Small intestine (tissue), 7 donors: Measurements from ENCODE around the gene SLC39A2. TPM values are rescaled to one million over a fixed set of nuclear protein-coding genes. Genes with fewer than 3 reads are reported as not detected.
A peak's percentile ranks its signal among the peaks of the same experiment; 100 is the strongest.

Experiments
- DNase-seq, 2 donors: peaks; one replicate each; pipeline versions ENCODE4 v3.0.0 to v3.0.0-alpha.2; 2013
- FAIRE-seq: peaks from 2 replicates; lab custom pipeline; 2012; peaks lifted over from hg19 to GRCh38; lab: Jason Lieb, UNC
- H3K27ac ChIP-seq, 3 donors: one replicate each; pipeline ENCODE4 v1.5.1; 2013; ENCODE audit warnings: low read length in 2 of 3, mild to moderate bottlenecking in 2 of 3, control low read depth in 1 of 3, inconsistent platforms in 1 of 3, low read depth in 1 of 3, moderate library complexity in 1 of 3
- H3K27me3 ChIP-seq, 3 donors: one replicate each; pipeline ENCODE4 v1.6.1; 2013; ENCODE audit warnings: low read length in 3 of 3, inconsistent platforms in 1 of 3; ENCODE audit not compliant: control insufficient read depth in 3 of 3, insufficient read depth in 3 of 3
- H3K36me3 ChIP-seq, 3 donors: one replicate each; pipeline ENCODE4 v1.6.1; 2013; ENCODE audit warnings: low read length in 3 of 3, inconsistent platforms in 1 of 3, low read depth in 1 of 3, mild to moderate bottlenecking in 1 of 3, moderate library complexity in 1 of 3; ENCODE audit not compliant: control insufficient read depth in 3 of 3, insufficient read depth in 2 of 3
- H3K4me1 ChIP-seq, 3 donors: one replicate each; pipeline ENCODE4 v1.6.1; 2013; ENCODE audit warnings: low read length in 2 of 3, inconsistent platforms in 1 of 3, low read depth in 1 of 3, mild to moderate bottlenecking in 1 of 3, moderate library complexity in 1 of 3; ENCODE audit not compliant: control insufficient read depth in 3 of 3, insufficient read depth in 2 of 3
- H3K4me3 ChIP-seq, 3 donors: one replicate each; pipeline ENCODE4 v1.5.1; 2013; ENCODE audit warnings: low read length in 3 of 3, control low read depth in 1 of 3, inconsistent platforms in 1 of 3, low read depth in 1 of 3, mild to moderate bottlenecking in 1 of 3, moderate library complexity in 1 of 3
- H3K9me3 ChIP-seq, 2 donors: one replicate each; pipeline ENCODE4 v1.6.1; 2013; ENCODE audit warnings: low read depth in 1 of 2, low read length in 1 of 2; ENCODE audit not compliant: control insufficient read depth in 2 of 2, insufficient read depth in 1 of 2
- WGBS, 3 donors: extraction: QIAGEN DNeasy Blood & Tissue Kit; methylation state at CpG; one replicate each; pipeline ENCODE4 v1.1.7; 2013; 5-methylcytosine and 5-hydroxymethylcytosine counted together
- polyA plus RNA-seq, 4 donors: library from polyadenylated mRNA; stranded (reverse) in 3 of 4; unstranded in 1 of 4; fragments of 200-250 nt in 3 of 4; fragments of 120-200 nt in 1 of 4; gene quantifications; one replicate each; pipeline versions ENCODE4 v1.2.1 to v1.2.3, GENCODE V29; 2013
- donor health status: healthy with polysubstance abuse.
- donor health status: control.
- donor health status: control.
- donor health status: Bipolar disorder and iron deficiency.
- donor health status: healthy.

Gene SLC39A2
- polyA plus RNA-seq, 4 donors: 0.04 to 0.67 (median 0.16) TPM; not detected in 1

DNA sequence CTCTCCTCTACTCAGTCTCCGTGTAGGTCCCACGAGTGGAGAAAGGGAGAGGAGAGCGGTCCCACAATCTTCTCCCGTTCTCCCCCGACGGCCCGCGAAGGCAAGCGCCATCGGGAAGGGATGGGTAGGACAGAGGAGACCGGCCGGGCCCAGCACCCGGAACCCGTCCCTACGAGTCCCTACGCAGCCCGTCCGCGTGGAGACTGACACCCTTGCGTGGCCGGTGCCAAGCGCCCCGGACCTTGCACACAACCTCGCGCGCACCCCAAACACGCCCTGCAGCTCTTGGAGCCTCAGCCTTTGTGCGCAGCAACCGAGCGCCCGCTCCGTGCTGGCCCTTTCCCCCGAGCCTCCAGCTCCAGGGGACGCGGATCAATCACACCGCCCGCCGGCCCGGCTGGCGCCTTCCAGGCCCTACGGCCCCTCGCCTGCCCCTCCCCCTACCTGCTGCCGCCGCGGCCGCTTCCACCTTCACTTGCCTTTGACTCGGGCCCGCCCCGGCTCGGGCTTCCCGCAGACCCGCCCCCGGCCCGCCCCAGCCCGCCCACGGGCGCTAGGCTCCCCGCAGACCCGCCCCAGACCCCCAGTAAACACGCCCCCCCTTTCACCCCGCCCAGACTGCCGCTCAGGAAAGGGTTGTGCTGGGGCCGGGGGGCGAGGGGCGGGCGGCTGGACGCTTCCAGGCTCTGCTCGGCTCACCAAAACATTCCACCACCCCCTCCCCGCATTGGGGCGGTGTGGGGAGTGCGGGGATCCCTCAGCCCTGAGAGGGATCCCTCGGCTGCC, 25.7 kb downstream of the SLC39A2 start, which contains the start of gene NDRG2:
Gene NDRG2, minus strand, starts transcription at position 477 of the 786 bp plus-strand sequence. CDS start 1,746 bp downstream, outside the sequence.
- peaks cover 0 to 23% (median 2%) of the 10 kb centered on the region in 3 donors for H3K36me3 ChIP-seq
- peaks cover 0 to 13% (median 2%) of the 10 kb centered on the region in 3 donors for H3K4me1 ChIP-seq
- 1% methylated on average over 55 to 72 of the region's 72 CpGs for WGBS, 3 donors
- DNase-seq (peak; percentile 75 to 89), FAIRE-seq (no peak)
- no peaks in the 10 kb centered on the region for H3K9me3 ChIP-seq
- H3K27ac ChIP-seq: peak within 1 kb of the TSS; percentile 54 to 89 (median 55)
- H3K4me3 ChIP-seq: peak within 1 kb of the TSS; percentile 68 to 75 (median 68)
- no peaks in the 10 kb centered on the region for H3K27me3 ChIP-seq

GRCh38 chr14:21025371-21026273, 26.5 kb downstream of the SLC39A2 start:
- H3K4me1 ChIP-seq: peaks cover 0 to 10% (median 2%) of the 10 kb centered on the region in 3 donors
- 13 to 20% (median 16%) methylated on average over 49 to 58 of the region's 58 CpGs for WGBS, 3 donors
- H3K36me3 ChIP-seq: peaks cover 0 to 19% (median 2%) of the 10 kb centered on the region in 3 donors
- DNase-seq (peak in 1 of 2 donors; percentile 62), FAIRE-seq (no peak)
- H3K4me3 ChIP-seq: peak overlapping the region; percentile 68 to 75 (median 68)
- H3K27ac ChIP-seq: peak overlapping the region; percentile 54 to 89 (median 55)
- H3K27me3 ChIP-seq: no peaks in the 10 kb centered on the region
- no peaks in the 10 kb centered on the region for H3K9me3 ChIP-seq

DNA sequence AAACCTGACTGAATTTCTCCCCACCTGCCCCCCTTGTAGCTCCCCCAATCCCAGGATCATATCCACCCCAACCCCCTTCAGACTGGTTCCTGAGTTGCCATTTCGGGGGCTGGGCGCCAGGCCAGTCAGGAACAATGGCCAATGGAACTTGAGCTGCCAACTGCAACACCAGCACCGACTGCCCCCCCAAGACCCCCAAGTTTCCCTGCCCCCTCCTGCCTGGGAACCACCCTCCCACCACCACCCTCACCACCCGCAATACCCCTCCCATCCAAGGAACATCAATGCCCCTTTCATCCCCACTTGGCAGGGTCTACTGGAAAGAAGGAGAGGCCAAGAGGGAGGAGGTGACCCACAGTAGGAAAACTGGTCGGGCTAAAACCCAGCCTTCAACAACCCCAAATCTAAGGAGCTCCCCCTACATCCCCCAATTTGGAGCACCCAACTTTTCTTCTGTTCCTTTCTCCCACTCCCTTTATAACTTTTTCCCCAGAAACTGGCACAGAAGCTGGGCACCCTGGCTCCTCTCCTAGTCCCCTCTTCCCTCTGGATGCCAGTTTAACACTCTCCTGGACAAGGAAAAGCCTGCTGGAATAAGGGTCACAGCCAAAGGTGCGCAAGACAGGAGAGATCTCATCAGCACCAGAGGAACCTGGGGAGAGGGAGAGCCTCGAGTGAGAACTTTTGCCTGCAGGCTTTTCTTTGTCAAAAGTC, 27.3 kb downstream of the SLC39A2 start:
- WGBS, 3 donors: 67 to 80% (median 78%) methylated on average over 7 of the region's 7 CpGs
- Histone ChIP-seq H3K4me3 (no peak overlapping the region), H3K27me3 (no peaks in the 10 kb centered on the region), H3K36me3 (peaks cover 0 to 13% (median 0%) of the 10 kb centered on the region in 3 donors), H3K9me3 (no peaks in the 10 kb centered on the region), H3K27ac (peak overlapping the region in 1 of 3 donors; percentile 63), H3K4me1 (peaks cover 0 to 10% (median 2%) of the 10 kb centered on the region in 3 donors)
- DNase-seq (no peak), FAIRE-seq (no peak)

GRCh38 chr14:21026988-21027315, 27.9 kb downstream of the SLC39A2 start:
- Histone ChIP-seq H3K36me3 (peaks cover 0 to 7% (median 0%) of the 10 kb centered on the region in 3 donors), H3K4me1 (peaks cover 0 to 10% (median 2%) of the 10 kb centered on the region in 3 donors), H3K27ac (peak overlapping the region in 1 of 3 donors; percentile 63), H3K4me3 (no peak overlapping the region), H3K27me3 (no peaks in the 10 kb centered on the region), H3K9me3 (no peaks in the 10 kb centered on the region)
- DNase-seq: no peak
- 31 to 59% (median 54%) methylated on average over 2 to 3 of the region's 3 CpGs for WGBS, 3 donors
- FAIRE-seq: no peak

- H3K27me3 ChIP-seq: no peaks in the 10 kb centered on the region
- no peak within 1 kb of the TSS for H3K27ac ChIP-seq
- no peaks in the 10 kb centered on the region for H3K4me1 ChIP-seq
- FAIRE-seq (no peak), DNase-seq (no peak)
- H3K9me3 ChIP-seq: no peaks in the 10 kb centered on the region
- no peaks in the 10 kb centered on the region for H3K36me3 ChIP-seq
- no peak within 1 kb of the TSS for H3K4me3 ChIP-seq
- WGBS, 3 donors: 92 to 97% (median 94%) methylated on average over 5 of the region's 5 CpGs
Measured at GRCh38 chr14:21029917-21030316, 30.8 kb downstream of the SLC39A2 start, which contains the start of gene TPPP2. TSS of gene TPPP2 (plus strand) at chr14:21030217. CDS start at chr14:21030582, 365 bp downstream.

GRCh38 chr14:21030531-21030930, 31.4 kb downstream of the SLC39A2 start:
- no peak for FAIRE-seq
- WGBS, 3 donors: 86 to 93% (median 91%) methylated on average over 12 of the region's 12 CpGs

DNA sequence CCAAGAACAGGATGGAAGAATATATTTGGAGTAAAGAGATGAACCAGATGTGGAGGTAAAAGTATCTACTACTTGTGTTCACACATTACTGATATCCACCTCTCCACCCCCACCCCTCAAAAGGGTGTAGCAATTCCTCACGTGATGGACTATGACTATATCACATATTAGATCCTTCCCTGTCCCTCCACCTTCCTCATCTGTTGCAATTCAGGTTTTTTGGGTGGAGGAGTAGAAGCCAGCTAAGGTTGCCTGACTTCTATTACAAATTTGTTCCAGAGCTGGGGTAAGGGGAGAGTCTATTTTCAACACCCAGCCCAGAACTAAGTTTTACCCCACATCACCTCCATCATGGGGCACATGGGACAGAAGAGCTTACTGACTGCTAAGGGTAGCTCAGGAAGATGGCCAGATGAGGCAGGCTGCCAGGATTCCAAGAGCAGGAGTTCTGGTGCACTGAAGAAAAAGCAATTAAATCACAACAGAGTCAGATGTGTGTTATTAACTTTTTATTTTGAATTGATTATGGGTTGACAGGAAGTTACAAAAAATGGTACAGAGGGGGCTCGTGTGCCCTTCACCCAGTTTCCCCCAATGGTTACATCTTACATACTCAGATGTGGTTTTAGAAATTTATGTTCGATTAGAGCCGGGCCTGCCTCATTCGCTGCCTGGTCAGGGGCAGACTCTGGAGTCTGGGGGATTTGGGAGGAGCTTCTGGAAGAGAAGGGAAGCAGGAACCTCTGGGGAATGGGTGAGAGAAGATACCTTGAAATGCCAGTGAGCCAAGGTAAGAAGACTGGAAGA, 33.4 kb downstream of the SLC39A2 start:
- no peak overlapping the region for H3K27ac ChIP-seq
- peaks cover 0 to 6% (median 0%) of the 10 kb centered on the region in 3 donors for H3K4me1 ChIP-seq
- no peak overlapping the region for H3K4me3 ChIP-seq
- no peaks in the 10 kb centered on the region for H3K9me3 ChIP-seq
- no peaks in the 10 kb centered on the region for H3K27me3 ChIP-seq
- DNase-seq (no peak), FAIRE-seq (no peak)
- no peaks in the 10 kb centered on the region for H3K36me3 ChIP-seq
- WGBS, 3 donors: 60 to 83% (median 81%) methylated on average over 5 of the region's 5 CpGs

More at GRCh38 chr14:21030531-21030930, 31.4 kb downstream of the SLC39A2 start:
- no peaks in the 10 kb centered on the region for H3K4me1 ChIP-seq
- no peaks in the 10 kb centered on the region for H3K36me3 ChIP-seq
- H3K27me3 ChIP-seq: no peaks in the 10 kb centered on the region
- no peaks in the 10 kb centered on the region for H3K9me3 ChIP-seq
- no peak overlapping the region for H3K27ac ChIP-seq
- DNase-seq: no peak
- no peak overlapping the region for H3K4me3 ChIP-seq
